Epithelial cell of prostate (primary cell): Measurements from ENCODE around the gene RNU6-1.

Experiments
- DNase-seq: peaks from one replicate; pipeline ENCODE4 v3.0.0-alpha.2; 2011; ENCODE audit warnings: low read depth, low spot score
- H3K27ac ChIP-seq: fragments of 450-650 bp; 2 replicates; pipeline ENCODE4 v1.5.1; 2017; ENCODE audit warnings: mild to moderate bottlenecking

RNU6-1 gene

GRCh38 chr15:67839929-67840748, at the start of gene RNU6-1:
Gene RNU6-1 (minus strand): TSS chr15:67840045.
- DNase-seq = peak; percentile 46
- H3K27ac ChIP-seq = peak within 1 kb of the TSS; percentile 48

GRCh38 chr15:67887776-67888175, 47.9 kb upstream of the RNU6-1 start:
- no peak for DNase-seq
- no peak overlapping the region for H3K27ac ChIP-seq

GRCh38 chr15:67885861-67886260, 46.0 kb upstream of the RNU6-1 start:
- H3K27ac ChIP-seq = no peak overlapping the region
- DNase-seq = no peak

- DNase-seq = no peak
- peak overlapping the region; percentile 52 for H3K27ac ChIP-seq
Observed at GRCh38 chr15:67885175-67885523, 45.3 kb upstream of the RNU6-1 start.

GRCh38 chr15:67884514-67885174, 44.8 kb upstream of the RNU6-1 start:
- H3K27ac ChIP-seq = peak overlapping the region; percentile 52
- DNase-seq = peak; percentile 24

GRCh38 chr15:67884009-67884408, 44.2 kb upstream of the RNU6-1 start:
- H3K27ac ChIP-seq = peak overlapping the region; percentile 52
- DNase-seq = no peak

- DNase-seq = no peak
- no peak overlapping the region for H3K27ac ChIP-seq
Observed at GRCh38 chr15:67883234-67883773, 43.5 kb upstream of the RNU6-1 start.

- no peak overlapping the region for H3K27ac ChIP-seq
- DNase-seq = no peak
Observed at GRCh38 chr15:67882487-67883233, 42.8 kb upstream of the RNU6-1 start.

- DNase-seq = peak; percentile 24
- no peak overlapping the region for H3K27ac ChIP-seq
Observed at GRCh38 chr15:67880651-67881182, 40.9 kb upstream of the RNU6-1 start.

GRCh38 chr15:67879440-67880129, 39.7 kb upstream of the RNU6-1 start:
- DNase-seq = no peak
- H3K27ac ChIP-seq = no peak overlapping the region

GRCh38 chr15:67878712-67879206, 38.9 kb upstream of the RNU6-1 start:
- H3K27ac ChIP-seq = no peak overlapping the region

GRCh38 chr15:67873777-67874176, 33.9 kb upstream of the RNU6-1 start:
- no peak overlapping the region for H3K27ac ChIP-seq
- DNase-seq = no peak

More at GRCh38 chr15:67878712-67879206, 38.9 kb upstream of the RNU6-1 start:
- DNase-seq = no peak

- H3K27ac ChIP-seq = no peak overlapping the region
- DNase-seq = no peak
Observed at GRCh38 chr15:67870868-67871408, 31.1 kb upstream of the RNU6-1 start.

GRCh38 chr15:67869701-67870100, 29.9 kb upstream of the RNU6-1 start:
- no peak for DNase-seq
- no peak overlapping the region for H3K27ac ChIP-seq

GRCh38 chr15:67865766-67866165, 25.9 kb upstream of the RNU6-1 start:
- DNase-seq = no peak
- no peak overlapping the region for H3K27ac ChIP-seq

GRCh38 chr15:67865331-67865730, 25.5 kb upstream of the RNU6-1 start:
- no peak overlapping the region for H3K27ac ChIP-seq
- no peak for DNase-seq

GRCh38 chr15:67863442-67863987, 23.7 kb upstream of the RNU6-1 start:
- no peak overlapping the region for H3K27ac ChIP-seq
- no peak for DNase-seq

- DNase-seq = no peak
- no peak overlapping the region for H3K27ac ChIP-seq
Observed at GRCh38 chr15:67862750-67863441, 23.1 kb upstream of the RNU6-1 start.

- H3K27ac ChIP-seq = no peak overlapping the region
- no peak for DNase-seq
Observed at GRCh38 chr15:67861983-67862382, 22.1 kb upstream of the RNU6-1 start.
